ENCODE measurements around the gene EIF2D.

DNA sequence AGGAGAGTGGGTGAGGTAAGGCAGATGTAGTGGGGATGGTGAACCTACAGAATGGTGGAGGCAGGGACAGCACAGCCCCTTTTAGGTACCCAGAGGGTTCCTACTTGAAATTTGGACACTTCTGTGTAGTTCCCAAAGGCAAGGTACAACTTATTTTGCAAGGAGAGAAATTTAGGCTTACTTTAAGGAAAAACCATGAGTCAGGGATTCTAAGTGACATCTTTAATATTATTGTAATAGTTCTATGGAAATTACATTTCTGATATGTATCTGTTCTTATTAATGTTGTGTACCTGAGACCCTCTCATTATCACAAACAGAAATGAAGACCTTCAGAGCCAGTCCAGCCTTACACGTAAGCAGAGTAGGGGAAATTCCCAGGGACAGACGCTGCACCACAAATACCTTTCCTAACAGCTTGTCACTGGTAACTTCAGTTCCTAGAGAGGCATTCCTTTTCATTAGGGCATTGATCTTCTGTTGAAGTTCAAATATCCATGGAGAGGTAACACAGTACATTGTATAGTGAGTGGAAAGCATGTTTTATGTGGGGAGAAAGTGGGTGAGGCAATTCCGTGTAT, 30.9 kb upstream of the EIF2D start:
- TF ChIP-seq POLR2A (IDR thresholded peaks at IDR 0.05) (no peak), EP300 (IDR thresholded peaks at IDR 0.05) (no peak)
- TF ChIP-seq, protein P1, sequence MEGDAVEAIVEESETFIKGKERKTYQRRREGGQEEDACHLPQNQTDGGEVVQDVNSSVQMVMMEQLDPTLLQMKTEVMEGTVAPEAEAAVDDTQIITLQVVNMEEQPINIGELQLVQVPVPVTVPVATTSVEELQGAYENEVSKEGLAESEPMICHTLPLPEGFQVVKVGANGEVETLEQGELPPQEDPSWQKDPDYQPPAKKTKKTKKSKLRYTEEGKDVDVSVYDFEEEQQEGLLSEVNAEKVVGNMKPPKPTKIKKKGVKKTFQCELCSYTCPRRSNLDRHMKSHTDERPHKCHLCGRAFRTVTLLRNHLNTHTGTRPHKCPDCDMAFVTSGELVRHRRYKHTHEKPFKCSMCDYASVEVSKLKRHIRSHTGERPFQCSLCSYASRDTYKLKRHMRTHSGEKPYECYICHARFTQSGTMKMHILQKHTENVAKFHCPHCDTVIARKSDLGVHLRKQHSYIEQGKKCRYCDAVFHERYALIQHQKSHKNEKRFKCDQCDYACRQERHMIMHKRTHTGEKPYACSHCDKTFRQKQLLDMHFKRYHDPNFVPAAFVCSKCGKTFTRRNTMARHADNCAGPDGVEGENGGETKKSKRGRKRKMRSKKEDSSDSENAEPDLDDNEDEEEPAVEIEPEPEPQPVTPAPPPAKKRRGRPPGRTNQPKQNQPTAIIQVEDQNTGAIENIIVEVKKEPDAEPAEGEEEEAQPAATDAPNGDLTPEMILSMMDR (IDR thresholded peaks at IDR 0.05), result no peak
